HTERT RPE-1 (cell line): ENCODE measurements around the gene RAB6B.

Experiments used
- in situ Hi-C: fragments of 300-500 bp; cut with MboI; formaldehyde crosslinking; loops from 4 replicates; pipeline ENCODE4 v1.14.3; 2020; ENCODE audit warnings: low sequenced_read_pairs

Gene RAB6B

GRCh38 chr3:133931084-133931483 lies 35.4 kb upstream of the RAB6B start:
- in situ Hi-C loops: no loop called here

- in situ Hi-C loops: no loop called here
Observed at GRCh38 chr3:133930341-133930933, 34.8 kb upstream of the RAB6B start.

- in situ Hi-C loops: no loop called here
Observed at GRCh38 chr3:133928903-133929607, 33.4 kb upstream of the RAB6B start.

- in situ Hi-C loops: no loop called here
Observed at GRCh38 chr3:133928136-133928893, 32.6 kb upstream of the RAB6B start.

GRCh38 chr3:133927540-133928066 lies 31.9 kb upstream of the RAB6B start:
- in situ Hi-C loops: no loop called here

GRCh38 chr3:133926736-133927539 lies 31.3 kb upstream of the RAB6B start:
- in situ Hi-C loops: no loop called here

- in situ Hi-C loops: no loop called here
Observed at GRCh38 chr3:133925960-133926735, 30.5 kb upstream of the RAB6B start.

- in situ Hi-C loops: no loop called here
Observed at GRCh38 chr3:133924041-133924440, 28.4 kb upstream of the RAB6B start.

- in situ Hi-C loops: no loop called here
Observed at GRCh38 chr3:133921592-133921991, 25.9 kb upstream of the RAB6B start.

- in situ Hi-C loops: no loop called here
Observed at GRCh38 chr3:133917144-133917543, 21.5 kb upstream of the RAB6B start.

GRCh38 chr3:133915685-133916658 lies 20.3 kb upstream of the RAB6B start:
- in situ Hi-C loops: no loop called here

GRCh38 chr3:133914839-133915600 lies 19.3 kb upstream of the RAB6B start:
- in situ Hi-C loops: no loop called here

GRCh38 chr3:133910422-133910821 lies 14.7 kb upstream of the RAB6B start:
- in situ Hi-C loops: no loop called here

- in situ Hi-C loops: no loop called here
Observed at GRCh38 chr3:133905376-133905775, 9.7 kb upstream of the RAB6B start.

GRCh38 chr3:133901847-133902246 lies 6.2 kb upstream of the RAB6B start:
- in situ Hi-C loops: no loop called here

GRCh38 chr3:133901083-133901482 lies 5.4 kb upstream of the RAB6B start:
- in situ Hi-C loops: no loop called here

GRCh38 chr3:133899311-133899710 lies 3.6 kb upstream of the RAB6B start:
- in situ Hi-C loops: no loop called here

GRCh38 chr3:133897547-133897946 lies 1.9 kb upstream of the RAB6B start:
- in situ Hi-C loops: no loop called here
